ENCODE results near the gene MPIG6B.
A peak's percentile ranks its signal among the peaks of the same experiment; 100 is the strongest.

Gene MPIG6B

GRCh38 chr6:31739639-31740396 lies 16.6 kb downstream of the MPIG6B start, which contains the start of gene MSH5:
MSH5 (plus strand) TSS chr6:31740005; CDS start chr6:31740467, 462 bp downstream.
- DNase-seq, result peak; percentile 98 to 99

- DNase-seq, result no peak
Observed at GRCh38 chr6:31740397-31741223, 17.4 kb downstream of the MPIG6B start.

- DNase-seq, result no peak
Observed at GRCh38 chr6:31741815-31742214, 18.6 kb downstream of the MPIG6B start.

GRCh38 chr6:31742894-31743293 lies 19.7 kb downstream of the MPIG6B start:
- DNase-seq, result no peak

- DNase-seq, result no peak
Observed at GRCh38 chr6:31744422-31744821, 21.2 kb downstream of the MPIG6B start.

GRCh38 chr6:31749301-31750036 lies 26.3 kb downstream of the MPIG6B start:
- no peak for DNase-seq

- DNase-seq, result no peak
Observed at GRCh38 chr6:31750411-31751022, 27.3 kb downstream of the MPIG6B start.

- DNase-seq, result no peak
Observed at GRCh38 chr6:31752739-31753319, 29.7 kb downstream of the MPIG6B start.

GRCh38 chr6:31758281-31758680 lies 35.1 kb downstream of the MPIG6B start:
- no peak for DNase-seq

- DNase-seq, result no peak
Observed at GRCh38 chr6:31760790-31761189, 37.6 kb downstream of the MPIG6B start.

GRCh38 chr6:31761343-31761742 lies 38.2 kb downstream of the MPIG6B start:
- DNase-seq, result no peak

- no peak for DNase-seq
Observed at GRCh38 chr6:31762356-31762755, 39.2 kb downstream of the MPIG6B start, which contains the start of gene SAPCD1. SAPCD1 (plus strand) TSS chr6:31762656; CDS start chr6:31763055, 399 bp downstream.

- no peak for DNase-seq
Observed at GRCh38 chr6:31762878-31763618, 39.9 kb downstream of the MPIG6B start.

- DNase-seq, result no peak
Observed at GRCh38 chr6:31763619-31763940, 40.4 kb downstream of the MPIG6B start.

- no peak for DNase-seq
Observed at GRCh38 chr6:31764198-31764597, 41.0 kb downstream of the MPIG6B start.

- no peak for DNase-seq
Observed at GRCh38 chr6:31765559-31765909, 42.4 kb downstream of the MPIG6B start.

- no peak for DNase-seq
Observed at GRCh38 chr6:31765910-31766794, 43.0 kb downstream of the MPIG6B start.

GRCh38 chr6:31767096-31767645 lies 44.0 kb downstream of the MPIG6B start:
- no peak for DNase-seq

- DNase-seq, result no peak
Observed at GRCh38 chr6:31768363-31769257, 45.4 kb downstream of the MPIG6B start.

All from NCI-H446 (cell line).